Activated CD4-positive, alpha-beta T cell treated with anti-CD3 and anti-CD28 coated beads, Interleukin-2, amount 50 U/mL, for 48 hours (primary cell): Measurements from ENCODE around the gene RNASEL.
"Not testable (repeated sequence)": the region's sequence is repeated elsewhere in the genome, so short reads cannot be mapped to it uniquely, and the experiment has no call there.

ENCODE experiments used
- DNase-seq, 2 experiments: peaks; one replicate each; pipeline ENCODE4 v3.0.0-alpha.2; 2020

The RNASEL gene

DNA sequence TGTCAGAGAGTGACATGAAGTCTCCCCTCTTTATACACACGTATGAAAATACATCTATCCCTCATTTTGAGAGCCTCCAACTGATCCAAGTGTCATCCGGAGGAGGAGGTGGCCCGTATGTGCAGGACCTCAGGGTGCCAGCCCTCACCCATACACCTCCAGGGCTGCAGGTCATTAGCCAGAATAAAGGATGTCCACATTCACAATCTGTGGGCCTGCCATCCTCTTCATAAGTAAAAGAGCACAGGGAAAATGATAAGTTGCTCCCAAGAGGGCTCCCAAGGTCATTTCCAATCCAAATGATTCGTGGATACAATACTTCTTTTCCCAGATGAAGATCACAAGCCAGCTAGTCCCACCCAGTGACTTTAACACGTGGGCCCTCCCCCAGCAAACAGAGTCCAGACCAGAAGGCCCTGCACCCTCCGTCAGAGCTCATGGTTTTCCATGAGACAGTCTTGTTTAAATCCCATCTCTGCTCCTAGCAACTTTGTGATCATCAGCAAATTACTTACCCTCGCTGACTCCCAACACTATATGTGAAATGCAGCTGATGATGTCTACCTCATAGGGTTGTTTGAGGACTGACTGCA lies 28.6 kb downstream of the RNASEL start:
- no peak for DNase-seq

DNA sequence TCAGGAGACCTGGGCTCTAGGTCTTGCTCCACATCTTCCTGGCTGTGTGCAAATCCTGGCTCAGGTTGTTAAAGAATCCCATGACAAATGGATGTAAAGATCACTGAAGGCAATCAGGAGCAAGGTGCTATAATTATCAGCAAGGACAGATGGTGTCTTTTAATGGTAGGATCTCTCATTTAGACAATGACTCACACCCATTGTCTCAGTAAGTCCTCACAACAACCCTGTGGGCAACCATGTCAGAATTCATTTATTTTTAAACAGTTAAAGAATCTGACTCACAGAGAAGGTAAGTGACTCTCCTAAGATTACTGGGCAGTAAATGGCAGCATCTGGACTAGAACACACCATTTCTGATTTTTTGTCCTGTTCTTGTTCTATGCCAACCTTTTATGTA lies 32.8 kb downstream of the RNASEL start:
- no peak for DNase-seq

DNA sequence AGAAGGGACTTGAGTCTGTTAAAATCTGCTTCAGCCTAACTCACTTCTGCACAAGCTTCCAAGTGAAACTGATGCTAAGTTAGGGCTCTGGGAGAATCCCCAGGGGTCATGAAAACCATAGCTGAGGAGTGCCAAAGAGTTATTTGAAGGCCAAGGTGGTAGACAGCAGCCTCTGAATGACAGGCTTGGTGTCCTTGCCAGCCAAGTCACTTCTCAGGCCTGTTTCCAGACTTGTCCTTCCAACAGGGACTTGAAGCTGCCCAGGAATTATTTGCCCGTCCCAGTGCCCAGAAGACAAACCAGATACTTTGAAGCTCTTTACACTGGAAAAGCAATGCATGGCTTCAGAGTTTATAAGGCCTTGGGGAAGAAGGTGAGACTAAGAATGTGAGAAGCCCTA lies 33.6 kb downstream of the RNASEL start:
- DNase-seq = no peak

DNA sequence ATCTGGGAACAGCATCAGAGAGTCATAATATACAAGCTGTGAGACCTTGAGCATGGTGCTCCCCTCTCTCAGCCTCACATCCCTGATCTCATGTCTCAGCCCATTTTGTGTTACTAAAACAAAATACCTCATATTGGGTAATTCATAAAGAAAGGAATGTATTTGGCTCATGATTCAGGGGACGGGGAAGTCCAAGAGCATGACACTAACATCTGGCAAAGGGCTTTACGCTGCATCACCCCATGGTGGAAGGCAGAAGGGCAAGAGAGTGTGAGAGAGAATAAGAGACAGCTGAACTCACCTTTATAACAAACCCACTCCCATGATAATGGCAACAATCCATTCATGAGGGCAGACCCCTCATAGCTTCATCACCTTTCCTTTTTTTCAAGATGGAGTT lies 36.5 kb downstream of the RNASEL start:
- no peak for DNase-seq

DNA sequence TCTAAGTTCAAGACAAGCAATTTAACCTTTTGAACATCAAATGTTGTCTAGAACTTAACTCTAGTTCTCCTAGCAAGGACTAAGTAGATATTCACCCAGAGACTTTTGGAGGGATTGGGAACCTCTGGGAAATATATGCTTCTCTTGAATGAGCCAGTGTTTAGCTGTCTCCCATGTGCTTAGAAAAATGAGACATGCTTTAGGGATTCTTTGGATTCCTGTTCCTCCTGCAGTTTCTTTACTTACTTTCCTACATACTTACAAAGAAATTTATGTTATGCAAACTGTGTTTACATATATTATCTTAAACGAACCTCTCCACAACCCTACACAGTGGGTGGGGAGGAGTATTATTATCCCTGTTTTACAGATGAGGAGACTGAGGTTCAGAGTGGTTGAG lies 39.2 kb downstream of the RNASEL start:
- DNase-seq = no peak

DNA sequence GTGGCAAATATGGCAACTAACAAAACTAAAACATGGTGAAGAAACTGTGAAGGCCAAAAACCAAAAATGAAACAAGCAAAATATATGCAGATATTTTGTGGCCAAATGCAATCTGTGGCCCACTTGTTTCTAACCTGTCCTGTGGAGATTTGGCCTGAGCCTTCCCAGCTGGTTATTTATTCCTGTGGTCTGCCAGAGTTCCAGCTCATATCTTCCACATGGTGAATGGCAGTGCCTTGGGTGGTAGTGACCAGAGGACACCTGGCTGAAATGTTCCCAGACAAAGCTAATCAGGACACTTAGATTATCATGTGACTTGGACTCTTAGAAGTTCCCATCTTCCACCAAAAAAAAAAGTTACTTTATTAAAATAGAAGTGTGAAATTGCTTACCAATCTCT lies 39.7 kb downstream of the RNASEL start:
- no peak for DNase-seq

DNA sequence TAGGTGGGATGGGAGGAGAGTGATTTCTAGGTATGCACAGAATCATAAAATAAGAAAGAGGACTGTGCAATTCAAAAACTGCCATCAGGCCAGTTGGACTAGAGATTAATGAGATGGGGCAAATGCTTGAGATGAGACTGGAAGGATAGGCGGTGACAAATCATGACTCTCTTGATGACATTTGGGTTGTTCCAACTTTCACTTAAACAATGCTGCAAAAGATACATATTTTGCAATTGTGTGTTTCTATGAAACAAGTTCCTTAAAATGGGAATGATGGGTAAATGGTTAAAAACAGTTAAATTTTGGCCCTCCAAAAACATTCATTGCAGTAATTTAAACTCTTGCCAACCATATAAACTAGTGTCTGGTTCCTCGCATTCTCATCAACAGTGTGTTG lies 55.2 kb downstream of the RNASEL start:
- DNase-seq = no peak

DNA sequence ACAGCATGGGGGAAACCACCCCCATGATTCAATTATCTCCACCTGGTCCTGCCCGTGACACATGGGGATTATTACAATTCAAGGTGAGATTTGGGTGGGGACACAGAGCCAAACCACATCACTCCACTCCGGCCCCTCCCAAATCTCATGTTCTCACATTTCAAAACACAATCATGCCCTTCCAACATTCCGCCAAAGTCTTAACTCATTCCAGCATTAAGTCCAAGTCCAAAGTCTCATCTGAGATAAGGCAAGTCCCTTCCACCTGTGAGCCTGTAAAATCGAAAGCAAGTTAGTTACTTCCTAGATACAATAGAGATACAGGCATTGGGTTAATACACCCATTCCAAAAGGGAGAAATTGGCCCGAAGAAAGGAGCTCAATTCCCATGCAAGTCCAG lies 60.9 kb downstream of the RNASEL start:
- not testable (repeated sequence) for DNase-seq

DNA sequence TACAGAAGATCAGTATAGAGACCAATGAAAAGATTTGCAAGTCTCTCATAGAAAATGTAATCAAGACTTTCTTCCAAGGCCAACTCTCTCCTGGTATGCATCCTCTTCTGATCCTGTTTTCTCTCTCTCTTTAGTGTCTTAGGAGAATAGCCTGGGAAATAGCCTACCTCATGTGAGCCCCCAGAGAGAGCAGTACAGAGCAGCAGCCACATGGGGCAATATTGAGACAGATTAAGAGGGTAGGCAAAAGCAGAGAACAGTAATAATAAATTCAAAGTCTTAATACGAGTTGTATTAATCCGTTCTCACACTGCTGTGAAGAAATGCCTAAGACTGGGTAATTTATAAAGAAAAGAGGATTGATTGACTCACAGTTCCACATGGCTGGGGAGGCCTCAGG lies 61.4 kb downstream of the RNASEL start:
- no peak for DNase-seq

DNA sequence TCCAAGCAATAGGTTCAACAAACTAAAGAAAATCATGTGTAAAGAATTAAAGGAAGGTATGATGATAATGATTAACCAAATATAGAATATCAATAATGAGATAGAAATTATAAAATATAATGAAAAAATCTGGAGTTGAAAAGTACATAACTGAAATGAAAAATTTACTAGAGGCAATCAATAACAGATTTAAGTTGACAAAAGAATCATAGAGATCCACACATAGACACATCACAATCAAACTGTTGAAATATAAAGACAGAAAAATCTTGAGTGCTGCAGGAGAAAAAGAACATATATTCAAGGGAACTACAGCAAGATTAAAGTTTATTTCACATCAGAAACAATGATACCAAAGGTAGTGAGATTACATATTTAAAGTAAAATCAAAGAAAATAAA lies 63.7 kb downstream of the RNASEL start:
- DNase-seq = no peak
